HG03159 (cell line): ENCODE data around the gene YY1.

ENCODE experiments used
- ATAC-seq: cut with Tn5 transposase; IDR thresholded peaks from one replicate; pipeline ENCODE4 v1.9.1; 2021; ENCODE audit warnings: mild to moderate bottlenecking, moderate library complexity; ENCODE audit not compliant: unreplicated experiment

The YY1 gene

GRCh38 chr14:100241279-100241678, 2.3 kb downstream of the YY1 start:
- ATAC-seq = no peak

DNA sequence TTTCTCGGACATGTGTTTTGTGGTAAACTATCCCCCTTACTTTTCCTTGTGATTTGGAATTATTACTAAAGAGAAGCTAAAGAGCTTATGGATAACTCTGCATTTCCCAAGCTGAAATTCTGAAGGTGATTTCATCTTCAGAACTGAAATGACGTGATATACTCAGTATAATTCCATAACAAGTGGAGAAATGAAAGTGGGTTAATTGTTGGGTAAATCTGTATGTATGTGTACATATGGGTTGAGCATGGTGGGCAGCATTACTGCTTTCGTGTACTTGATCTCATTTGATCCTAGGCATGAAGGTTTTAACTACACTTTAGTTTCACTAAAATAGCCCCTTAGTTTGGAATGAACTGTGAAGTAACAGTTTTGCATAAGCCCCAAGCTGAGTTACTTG, 4.1 kb downstream of the YY1 start:
- ATAC-seq = no peak

DNA sequence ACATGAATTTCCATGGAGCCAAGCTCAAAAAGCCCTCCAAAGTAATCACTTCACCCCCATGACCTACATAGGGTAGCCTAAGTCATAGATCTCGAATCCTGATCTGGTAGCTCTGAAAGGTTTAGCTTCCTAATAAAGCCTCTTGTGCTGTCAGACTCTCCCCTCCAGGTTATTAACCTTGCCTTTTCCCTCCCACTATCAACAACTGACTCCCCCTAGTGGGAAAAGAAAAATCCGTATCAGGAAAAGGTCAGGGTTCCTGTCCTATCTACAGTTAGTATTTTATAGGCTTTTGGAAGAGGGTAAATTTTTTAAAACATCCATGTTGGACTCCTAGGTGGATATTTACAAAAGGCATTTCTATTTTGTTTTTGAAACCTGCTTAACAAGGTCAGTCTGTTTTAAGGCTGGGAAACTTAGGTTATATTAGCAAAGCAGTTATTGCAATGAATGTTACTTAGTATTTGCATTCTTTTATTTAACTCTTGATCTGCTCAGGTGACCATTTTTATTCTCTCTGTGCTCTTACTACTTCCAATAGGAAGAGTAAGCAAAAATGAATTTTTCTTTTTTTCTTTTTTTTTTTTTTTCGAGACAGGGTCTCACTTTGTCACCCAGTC, 8.0 kb downstream of the YY1 start:
- ATAC-seq = no peak

DNA sequence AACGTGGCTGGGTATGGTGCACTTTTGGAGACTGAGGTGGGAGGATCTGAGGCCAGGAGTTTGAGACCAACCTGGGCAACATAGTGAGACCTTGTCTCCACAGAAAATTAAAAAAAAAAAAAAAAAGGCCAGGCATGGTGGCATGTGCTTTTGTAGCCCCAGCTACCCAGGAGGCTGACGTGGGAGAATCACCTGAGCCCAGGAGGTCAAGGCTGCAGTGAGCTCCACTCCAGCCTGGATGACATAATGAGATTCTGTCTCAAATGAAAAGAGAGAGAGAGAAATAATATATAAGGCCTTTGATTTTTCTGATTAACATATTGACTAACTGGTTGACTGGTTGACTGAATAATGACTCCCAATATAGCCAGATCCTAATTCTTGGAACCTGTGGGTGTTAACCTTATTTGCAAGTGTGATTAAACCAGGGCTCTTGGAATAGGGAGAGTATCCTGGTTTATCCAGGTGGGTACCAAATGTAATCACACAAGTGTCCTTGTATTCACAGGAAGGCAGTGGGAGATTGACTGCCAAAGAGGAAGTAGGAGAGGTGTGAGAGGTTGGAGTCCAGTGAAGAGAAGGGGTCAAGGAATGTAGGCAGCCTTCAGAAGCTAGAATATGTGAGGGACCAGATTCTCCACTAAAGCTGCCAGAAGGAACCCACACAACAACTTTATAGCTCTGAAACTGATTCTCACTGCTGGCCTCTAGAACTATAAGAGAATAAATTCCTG, 12.0 kb downstream of the YY1 start:
- no peak for ATAC-seq

- no peak for ATAC-seq
Observed at GRCh38 chr14:100252684-100253083, 13.7 kb downstream of the YY1 start.

DNA sequence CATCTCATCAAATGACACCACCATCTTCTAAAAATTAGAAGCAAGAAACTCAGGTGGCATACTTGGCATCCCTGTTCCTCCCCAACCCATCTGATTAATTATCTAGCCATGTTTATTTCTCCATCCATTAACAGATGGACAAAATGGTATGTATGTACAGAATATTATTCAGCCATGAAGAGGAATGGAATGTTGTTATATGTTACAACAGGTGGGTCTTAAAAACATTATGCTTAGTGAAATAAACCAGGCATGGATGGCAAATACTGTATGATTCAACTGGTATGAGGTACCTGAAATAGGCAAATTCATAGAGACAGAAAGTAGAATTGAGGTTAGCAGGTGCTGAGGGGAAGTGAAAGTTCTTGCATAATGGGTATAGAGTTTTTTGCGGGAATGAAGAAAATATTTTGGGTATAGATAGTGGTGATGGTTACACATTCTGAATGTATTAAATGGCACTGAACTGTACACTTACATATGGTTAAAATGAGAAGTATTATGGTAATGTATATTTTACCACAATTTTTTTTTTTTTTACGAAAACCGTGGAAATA, 17.5 kb downstream of the YY1 start:
- ATAC-seq = peak; percentile 87

GRCh38 chr14:100261621-100262020, 22.7 kb downstream of the YY1 start:
- no peak for ATAC-seq

DNA sequence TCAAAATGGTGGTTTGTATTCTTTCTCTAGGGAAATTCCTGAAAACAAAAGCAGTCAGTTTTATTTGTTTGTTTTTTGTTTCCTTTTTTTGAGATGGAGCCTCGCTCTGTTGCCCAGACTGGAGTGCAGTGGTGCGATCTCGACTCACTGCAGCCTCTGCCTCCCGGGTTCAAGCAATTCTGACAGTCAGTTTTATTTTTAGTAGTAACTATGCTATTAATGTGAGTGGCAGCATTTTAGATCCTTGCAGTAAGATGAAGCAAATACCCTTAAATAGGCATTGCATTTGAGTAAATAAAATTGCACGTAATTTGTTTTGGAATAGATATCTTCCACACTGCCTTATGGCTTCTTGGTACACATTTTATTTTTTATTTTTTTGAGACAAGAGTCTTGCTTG, 23.6 kb downstream of the YY1 start:
- ATAC-seq = no peak

DNA sequence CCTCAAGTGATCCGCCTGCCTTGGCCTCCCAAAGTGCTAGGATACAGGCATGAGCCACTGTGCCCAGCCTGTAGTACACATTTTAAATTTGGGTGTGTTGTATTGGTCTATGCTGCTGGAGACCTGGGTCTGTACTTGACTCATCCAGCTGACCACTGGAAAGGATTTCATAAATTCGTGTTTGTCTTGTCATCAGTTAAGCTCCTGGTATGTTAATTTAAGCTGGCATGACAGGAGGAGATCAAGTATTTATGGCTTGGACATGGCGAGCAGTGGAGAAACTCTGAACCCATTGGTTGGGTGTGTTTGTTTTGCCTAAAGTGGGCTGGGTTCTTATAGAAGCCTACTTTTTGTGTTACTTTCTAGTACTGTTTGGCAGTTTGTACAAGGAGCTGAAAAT, 24.2 kb downstream of the YY1 start:
- no peak for ATAC-seq

DNA sequence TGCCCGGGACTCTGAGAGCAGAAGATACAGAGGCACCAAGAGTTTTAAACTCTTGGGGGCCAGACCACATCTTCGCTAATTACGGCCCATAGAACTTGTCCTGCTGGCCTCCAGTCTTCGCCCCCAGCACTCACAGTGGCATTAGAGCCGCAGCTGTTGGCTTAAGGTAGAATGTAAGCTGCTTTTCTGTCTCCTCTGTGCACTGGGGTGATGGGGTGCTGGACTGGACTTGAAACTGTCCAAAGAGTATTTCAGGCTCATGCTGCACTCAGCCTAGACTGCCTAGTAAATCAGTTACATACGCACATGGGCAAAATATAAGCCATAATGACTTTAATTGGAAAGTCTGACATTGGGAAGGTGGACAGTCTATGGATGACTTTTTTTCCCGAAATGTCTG, 29.0 kb downstream of the YY1 start:
- no peak for ATAC-seq

- ATAC-seq = no peak
Observed at GRCh38 chr14:100268591-100269207, 29.8 kb downstream of the YY1 start.

- no peak for ATAC-seq
Observed at GRCh38 chr14:100271247-100271939, 32.4 kb downstream of the YY1 start.

DNA sequence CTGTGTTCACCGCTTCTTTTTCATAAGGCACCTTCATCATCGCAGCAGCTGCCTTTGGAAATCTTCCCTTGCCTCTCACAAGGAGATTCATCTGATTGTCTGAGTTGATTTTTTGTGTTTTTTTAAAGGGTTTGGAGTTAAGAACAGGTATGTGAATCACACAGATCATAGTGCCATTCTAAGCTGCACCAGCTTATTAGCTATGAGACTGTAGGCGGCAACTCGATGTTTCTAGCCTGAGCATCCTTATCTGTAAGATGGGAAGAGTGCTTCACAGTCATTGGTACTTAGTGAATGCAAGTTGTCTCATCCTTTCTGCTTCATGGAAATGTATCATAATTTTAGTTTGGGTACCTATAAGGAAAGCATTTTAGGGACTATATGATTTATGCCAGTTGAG, 35.3 kb downstream of the YY1 start:
- ATAC-seq = no peak

DNA sequence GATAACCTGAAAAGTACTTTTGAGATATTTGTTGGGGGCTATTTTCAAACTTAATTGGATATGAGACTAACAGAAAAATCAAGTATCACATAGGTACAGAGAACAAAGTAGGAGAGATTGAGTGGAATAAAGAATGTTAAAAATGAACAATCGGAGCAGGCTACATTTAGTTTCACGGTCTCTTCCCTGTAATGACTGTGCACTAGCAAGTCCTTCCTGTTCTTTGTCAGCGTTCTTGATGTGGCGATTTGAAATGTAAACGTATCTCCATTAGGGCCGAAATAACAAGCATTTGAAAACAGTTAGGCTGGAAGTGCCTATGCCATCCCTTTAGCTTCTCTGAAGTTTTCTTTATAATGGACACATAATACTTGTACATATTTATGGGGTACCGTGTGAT, 36.3 kb downstream of the YY1 start:
- no peak for ATAC-seq

- ATAC-seq = peak; percentile 61
Observed at GRCh38 chr14:100278702-100279101, 39.8 kb downstream of the YY1 start.

GRCh38 chr14:100279133-100279532, 40.2 kb downstream of the YY1 start:
- no peak for ATAC-seq

GRCh38 chr14:100279563-100279962, 40.6 kb downstream of the YY1 start:
- no peak for ATAC-seq

DNA sequence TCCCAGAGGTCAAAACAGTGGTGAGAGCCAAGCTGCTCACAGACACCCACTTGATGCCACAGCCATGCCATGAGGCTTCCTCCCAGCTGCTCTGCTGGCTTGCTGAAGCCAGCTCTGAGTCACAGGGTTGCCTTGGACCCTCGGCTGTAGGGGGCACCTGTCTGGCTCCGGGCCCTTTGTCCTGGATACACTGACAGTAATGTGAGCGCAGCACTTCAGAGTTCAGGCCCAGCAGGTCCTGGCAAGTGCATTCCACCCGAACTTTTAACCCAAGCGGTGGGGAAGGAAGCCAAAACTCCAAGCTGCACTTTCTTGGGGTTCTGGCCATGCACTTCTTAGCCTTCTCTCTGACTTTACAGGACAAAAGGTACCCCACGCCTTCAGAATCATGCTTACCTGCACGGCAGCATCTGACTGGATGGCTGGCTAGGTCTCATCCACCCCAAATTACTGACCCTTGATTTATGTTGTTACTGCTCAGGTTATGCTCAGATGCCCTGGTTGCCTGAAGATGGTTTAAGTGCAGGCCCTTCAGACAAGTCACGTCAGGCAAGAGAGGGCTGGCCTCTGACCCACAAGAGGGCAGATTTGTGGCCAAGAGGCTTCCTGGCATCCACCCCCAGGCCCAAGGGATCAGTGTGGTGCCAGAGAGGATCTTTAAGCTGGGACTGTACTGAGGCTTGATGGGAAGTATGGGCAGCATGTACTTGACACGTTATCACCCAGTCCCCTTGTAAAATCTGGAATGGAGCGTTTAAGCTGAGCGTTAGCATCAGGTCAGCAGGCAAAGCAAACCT, 42.5 kb downstream of the YY1 start:
- ATAC-seq = no peak

DNA sequence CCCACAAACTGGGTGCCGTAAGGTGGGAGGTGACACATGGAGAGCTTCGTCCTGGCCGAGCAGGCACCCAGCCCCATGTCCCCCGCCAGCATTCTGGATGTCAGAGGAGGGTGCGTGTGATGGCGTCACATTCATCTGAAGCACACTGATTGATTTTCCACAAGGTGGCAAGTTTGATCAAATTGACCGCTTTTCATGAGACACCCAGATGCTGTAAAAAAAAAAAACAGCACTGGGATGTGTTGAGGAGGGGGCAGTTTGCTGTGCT, 43.1 kb downstream of the YY1 start:
- no peak for ATAC-seq

GRCh38 chr14:100282766-100283419, 43.9 kb downstream of the YY1 start:
- ATAC-seq = no peak
